Caki2 (cell line): ENCODE measurements around the gene RPL29. TPM values are rescaled to one million over a fixed set of nuclear protein-coding genes. Genes with fewer than 3 reads are reported as not detected.

ENCODE experiments used
- DNase-seq: peaks from one replicate; pipeline ENCODE4 v3.0.0-alpha.2; 2015; ENCODE audit warnings: low read depth
- in situ Hi-C: cut with HindIII; loops from 2 replicates; pipeline ENCODE4 v1.10.0; 2016; ENCODE audit warnings: low sequenced_read_pairs, low pct_unique_long_range_greater_than_20kb, mixed read lengths
- total RNA-seq: library from RNA; depleted of rRNA; stranded (reverse); fragments of >200 nt; shearing (Covaris generic); gene quantifications from 2 replicates; pipeline ENCODE4 v1.2.3, GENCODE V29; 2014; ENCODE audit warnings: low replicate concordance

Gene RPL29
- total RNA-seq, 1 experiment from 2014 or later = 960 TPM

GRCh38 chr3:51958603-51959521 is 36.8 kb downstream of the RPL29 start:
- no peak for DNase-seq
- in situ Hi-C loops = no loop called here

DNA sequence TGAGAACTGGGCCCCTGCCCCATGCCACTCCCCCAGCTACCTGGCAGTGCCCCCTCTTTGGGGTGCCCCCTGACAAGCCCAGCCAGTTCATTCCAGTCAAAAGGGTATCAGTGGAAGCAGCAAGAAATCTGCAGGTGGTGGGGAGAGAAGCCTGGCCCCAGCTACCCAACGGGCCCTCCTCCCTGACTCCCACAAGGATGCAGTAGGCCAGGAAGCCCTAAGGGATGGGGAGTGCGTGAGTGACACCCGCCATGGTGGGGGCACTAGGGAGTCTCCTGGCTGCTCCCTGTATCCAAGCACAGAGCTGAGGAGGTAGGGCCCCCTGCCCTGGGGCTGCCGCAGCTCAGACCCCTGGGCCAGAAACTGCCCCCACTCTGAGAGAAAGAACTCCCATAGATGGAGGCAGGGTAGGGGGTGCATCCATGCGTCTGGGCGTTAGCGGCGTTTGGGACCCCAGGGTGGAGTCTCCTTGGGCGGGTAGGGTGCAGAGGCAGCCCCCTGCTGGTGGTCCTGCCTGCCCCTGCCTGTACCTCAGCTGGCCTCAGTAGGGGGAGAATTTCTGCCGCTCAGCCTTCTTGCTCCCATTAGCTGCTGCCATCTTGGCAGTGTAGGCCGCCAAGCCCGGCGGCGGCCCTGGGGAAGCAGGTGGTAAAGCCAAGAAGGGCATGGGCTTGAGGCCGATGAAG is 38.0 kb downstream of the RPL29 start:
- no peak for DNase-seq
- in situ Hi-C loops = no loop called here

- DNase-seq = no peak
- in situ Hi-C loops = no loop called here
Measured at GRCh38 chr3:51955893-51956770, 39.6 kb downstream of the RPL29 start.

DNA sequence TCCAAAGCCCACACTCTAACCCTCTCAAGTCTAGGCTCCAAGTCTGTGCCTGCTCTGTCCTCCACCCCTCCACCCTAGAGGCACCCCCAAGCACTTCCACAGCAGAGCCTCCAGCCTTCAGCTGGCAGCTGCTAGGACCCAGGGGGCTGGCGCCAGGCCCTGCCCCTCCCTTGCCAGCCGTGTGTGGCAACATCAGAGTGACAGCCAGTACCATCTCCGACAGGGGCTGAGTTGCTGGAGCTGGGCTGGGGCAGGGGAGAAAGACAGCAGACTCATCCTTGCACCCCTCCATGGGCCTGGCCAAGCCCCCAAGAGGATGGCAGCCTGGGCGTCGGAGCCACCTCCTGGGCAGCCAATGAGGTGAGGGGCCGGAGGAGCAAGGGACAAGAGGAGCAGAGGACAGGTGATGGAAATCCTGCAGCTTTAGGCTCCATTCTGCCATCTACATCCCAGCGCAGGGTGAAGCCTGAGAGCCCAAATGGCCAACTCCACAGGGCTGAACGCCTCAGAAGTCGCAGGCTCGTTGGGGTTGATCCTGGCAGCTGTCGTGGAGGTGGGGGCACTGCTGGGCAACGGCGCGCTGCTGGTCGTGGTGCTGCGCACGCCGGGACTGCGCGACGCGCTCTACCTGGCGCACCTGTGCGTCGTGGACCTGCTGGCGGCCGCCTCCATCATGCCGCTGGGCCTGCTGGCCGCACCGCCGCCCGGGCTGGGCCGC is 40.4 kb downstream of the RPL29 start, which contains the start of gene GPR62:
TSS of gene GPR62 (plus strand) at position 207 of the 718 bp plus-strand sequence. CDS start at position 479, 272 bp downstream.
- in situ Hi-C loops = no loop called here
- no peak for DNase-seq

DNA sequence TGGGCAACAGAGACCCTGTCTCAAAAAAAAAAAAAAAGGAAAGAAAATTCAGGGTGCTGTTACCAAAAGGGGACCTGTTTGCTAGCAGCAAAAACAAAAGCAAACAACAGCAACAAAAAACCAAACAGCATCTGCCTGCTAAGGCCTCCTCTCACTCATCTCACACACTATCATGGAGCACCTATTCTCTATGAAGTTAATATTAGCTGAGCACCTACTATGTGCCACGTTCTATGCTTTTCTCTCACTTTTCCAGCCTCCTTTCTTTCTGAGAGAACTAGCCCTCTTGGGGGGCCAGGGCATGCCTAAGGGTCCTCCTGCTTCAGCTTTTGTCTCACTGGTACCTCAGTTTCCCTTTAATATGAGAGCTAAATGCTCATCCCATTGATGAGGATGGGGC is 41.0 kb downstream of the RPL29 start:
- in situ Hi-C loops = no loop called here
- DNase-seq = no peak

DNA sequence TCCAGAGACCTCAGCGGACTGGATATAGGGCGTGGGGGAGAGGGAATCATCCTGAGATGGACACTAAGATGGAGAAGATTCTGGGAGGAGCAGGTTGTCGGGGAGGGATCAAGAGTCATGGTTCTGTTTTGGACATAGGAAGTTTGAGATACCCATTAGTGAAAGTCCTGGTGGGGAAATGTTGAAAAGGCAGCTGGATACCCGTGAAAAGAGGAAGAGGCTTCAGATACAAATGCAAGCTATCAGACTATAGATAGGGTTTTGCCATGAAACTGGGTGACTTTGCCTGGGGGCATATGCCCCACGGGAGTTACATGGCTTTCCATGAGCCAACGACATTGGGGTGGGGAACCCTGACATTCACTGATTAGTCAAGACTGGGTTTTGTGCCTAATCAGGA is 41.6 kb downstream of the RPL29 start:
- in situ Hi-C loops = no loop called here
- DNase-seq = no peak

GRCh38 chr3:51953445-51953844 is 42.2 kb downstream of the RPL29 start:
- in situ Hi-C loops = no loop called here
- no peak for DNase-seq

- DNase-seq = no peak
- in situ Hi-C loops = no loop called here
Measured at GRCh38 chr3:51950899-51951298, 44.8 kb downstream of the RPL29 start.

DNA sequence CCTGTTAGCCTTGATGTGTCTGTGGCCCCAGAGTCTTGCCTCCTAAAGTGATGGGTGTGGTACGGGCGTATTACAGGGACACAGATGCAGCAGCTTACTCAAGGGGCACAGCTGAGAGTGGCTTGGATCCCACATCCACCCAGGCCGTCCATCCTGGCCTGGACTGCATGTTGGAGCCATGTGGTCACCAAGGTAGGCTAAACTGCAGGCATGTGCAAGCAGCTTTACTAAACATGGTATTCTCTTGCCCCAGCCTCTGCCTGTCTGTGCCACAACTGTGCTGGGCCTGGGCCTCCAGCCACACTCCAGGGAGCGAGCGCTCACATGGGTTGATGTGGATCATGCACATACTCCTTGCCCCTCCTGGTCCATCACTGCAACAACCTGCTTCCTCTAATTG is 46.6 kb downstream of the RPL29 start:
- in situ Hi-C loops = no loop called here

GRCh38 chr3:51948016-51948580 is 47.6 kb downstream of the RPL29 start:
- DNase-seq = no peak
- in situ Hi-C loops = no loop called here

More for the DNA sequence above, 46.6 kb downstream of the RPL29 start:
- DNase-seq = no peak

DNA sequence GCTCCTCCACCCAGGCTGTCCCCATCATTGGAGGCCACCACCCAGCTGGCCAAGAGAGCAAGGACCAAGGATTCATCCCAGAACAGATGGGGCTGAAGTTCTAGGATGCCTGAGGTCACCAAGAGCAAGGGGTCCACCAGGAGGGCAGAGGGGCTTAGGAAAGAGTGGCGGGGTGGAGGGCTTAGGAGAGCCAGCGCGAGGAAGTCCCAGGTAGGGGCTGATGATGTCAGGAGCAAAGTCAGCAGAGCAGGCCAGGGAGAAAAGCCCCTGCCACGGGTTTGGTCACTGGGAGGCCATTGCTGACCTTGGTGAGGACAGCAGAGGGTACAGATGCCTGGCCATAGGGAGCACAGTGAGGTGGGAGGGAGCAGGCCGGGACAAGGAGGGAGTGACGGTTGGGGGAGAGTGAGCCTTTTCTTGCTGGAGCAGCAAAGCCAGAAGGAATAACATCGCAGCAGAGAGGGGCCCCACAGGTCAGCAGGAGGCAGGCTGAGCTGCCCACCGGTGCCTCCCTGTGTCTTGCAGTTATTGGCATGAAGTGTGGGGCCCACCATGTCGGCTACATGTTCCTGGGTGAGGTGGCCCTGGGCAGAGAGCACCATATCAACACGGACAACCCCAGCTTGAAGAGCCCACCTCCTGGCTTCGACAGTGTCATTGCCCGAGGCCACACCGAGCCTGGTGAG is 48.3 kb downstream of the RPL29 start:
- no peak for DNase-seq
- in situ Hi-C loops = no loop called here

GRCh38 chr3:51946796-51947195 is 48.9 kb downstream of the RPL29 start:
- no peak for DNase-seq
- in situ Hi-C loops = no loop called here

DNA sequence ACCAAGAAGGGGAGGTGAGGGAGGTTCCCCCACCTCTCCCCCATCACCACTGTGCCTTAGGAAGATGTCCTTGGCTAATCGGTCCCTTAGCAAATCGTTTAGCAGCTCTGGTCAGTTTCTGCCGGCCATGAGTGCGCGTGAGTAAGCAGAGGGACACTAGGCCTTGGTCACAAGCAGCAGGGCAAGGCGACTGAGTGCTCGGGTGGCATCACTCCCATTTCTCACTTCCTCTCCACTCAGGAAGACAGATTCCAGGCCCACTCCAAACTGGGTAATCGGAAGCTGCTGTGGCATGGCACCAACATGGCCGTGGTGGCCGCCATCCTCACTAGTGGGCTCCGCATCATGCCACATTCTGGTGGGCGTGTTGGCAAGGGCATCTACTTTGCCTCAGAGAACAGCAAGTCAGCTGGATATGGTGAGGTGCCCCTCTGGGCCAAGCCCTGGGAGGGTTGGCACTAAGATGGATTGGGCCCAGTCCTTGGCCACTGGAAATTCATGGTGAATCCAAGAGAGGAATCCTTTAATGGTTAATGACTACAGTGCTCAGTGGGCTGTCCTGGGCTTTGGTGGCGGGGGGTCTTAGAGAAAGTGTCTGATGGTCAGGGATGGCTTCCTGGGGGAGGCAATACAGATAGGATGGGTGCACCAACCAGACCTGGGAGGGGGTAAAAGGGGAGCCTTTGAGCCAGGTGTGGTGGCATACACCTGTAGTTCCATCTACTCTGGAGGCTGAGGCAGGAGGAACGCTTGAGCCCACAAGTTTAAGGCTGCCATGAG is 49.6 kb downstream of the RPL29 start:
- no peak for DNase-seq
- in situ Hi-C loops = no loop called here

- no peak for DNase-seq
- in situ Hi-C loops = no loop called here
Measured at GRCh38 chr3:51945031-51945840, 50.5 kb downstream of the RPL29 start.

GRCh38 chr3:51944451-51945021 is 51.2 kb downstream of the RPL29 start:
- DNase-seq = no peak
- in situ Hi-C loops = no loop called here
